Mesendoderm (in vitro differentiated cells): ENCODE measurements around the gene CCT8L2.
"Not testable (repeated sequence)": the region's sequence is repeated elsewhere in the genome, so short reads cannot be mapped to it uniquely, and the experiment has no call there.

Experiments
- DNase-seq: peaks from one replicate; pipeline ENCODE4 v3.0.0; 2013
- H2AK5ac ChIP-seq: 2 replicates; pipeline ENCODE4 v1.6.1; 2013; ENCODE audit warnings: low read length, inconsistent platforms
- H2BK120ac ChIP-seq: 2 replicates; pipeline ENCODE4 v1.6.1; 2013; ENCODE audit warnings: low read depth, mild to moderate bottlenecking, low read length, moderate library complexity, mixed read lengths
- H2BK15ac ChIP-seq: replicated peaks from 2 replicates; pipeline ENCODE4 v1.6.1; 2013; ENCODE audit warnings: low read depth, mild to moderate bottlenecking, moderate library complexity
- H2BK5ac ChIP-seq: 2 replicates; pipeline ENCODE4 v1.6.1; 2013; ENCODE audit warnings: low read length, inconsistent platforms
- H3K18ac ChIP-seq: 2 replicates; pipeline ENCODE4 v1.6.1; 2013; ENCODE audit warnings: mild to moderate bottlenecking, low read length, mixed read lengths
- H3K23ac ChIP-seq: one replicate; pipeline ENCODE4 v1.6.1; 2013; ENCODE audit warnings: low read length
- H3K27ac ChIP-seq: 2 replicates; pipeline ENCODE4 v1.5.1; 2013; ENCODE audit warnings: low read depth, mild to moderate bottlenecking, inconsistent platforms, low read length, moderate library complexity
- H3K27me3 ChIP-seq: 2 replicates; pipeline ENCODE4 v1.6.1; 2013; ENCODE audit warnings: low read length, control low read depth, mild to moderate bottlenecking, inconsistent platforms; ENCODE audit not compliant: insufficient read depth, poor library complexity
- H3K36me3 ChIP-seq: 2 replicates; pipeline ENCODE4 v1.6.1; 2013; ENCODE audit warnings: low read length, inconsistent platforms; ENCODE audit not compliant: control insufficient read depth, insufficient read depth
- H3K4ac ChIP-seq: one replicate; pipeline ENCODE4 v1.6.1; 2013; ENCODE audit warnings: low read depth, mild to moderate bottlenecking, low read length, moderate library complexity
- H3K4me1 ChIP-seq: 2 replicates; pipeline ENCODE4 v1.6.1; 2013; ENCODE audit warnings: low read depth, low read length, inconsistent platforms; ENCODE audit not compliant: control insufficient read depth
- H3K4me2 ChIP-seq: 2 replicates; pipeline ENCODE4 v1.6.1; 2013; ENCODE audit warnings: low read length
- H3K4me3 ChIP-seq: 2 replicates; pipeline ENCODE4 v1.5.1; 2013; ENCODE audit warnings: mild to moderate bottlenecking, low read length
- H3K56ac ChIP-seq: one replicate; pipeline ENCODE4 v1.6.1; 2013; ENCODE audit warnings: low read length
- H3K79me1 ChIP-seq: 2 replicates; pipeline ENCODE4 v1.6.1; 2013; ENCODE audit warnings: low read length, inconsistent platforms
- H3K79me2 ChIP-seq: 2 replicates; pipeline ENCODE4 v1.6.1; 2013; ENCODE audit warnings: mild to moderate bottlenecking, low read length; ENCODE audit not compliant: control insufficient read depth, insufficient read depth
- H3K9ac ChIP-seq: 2 replicates; pipeline ENCODE4 v1.6.1; 2013; ENCODE audit warnings: low read length, inconsistent platforms
- H4K5ac ChIP-seq: one replicate; pipeline ENCODE4 v1.6.1; 2013; ENCODE audit warnings: low read length
- H4K8ac ChIP-seq: one replicate; pipeline ENCODE4 v1.6.1; 2013; ENCODE audit warnings: low read depth, mild to moderate bottlenecking, control low read depth, low read length, moderate library complexity
- WGBS: extraction: QIAGEN DNeasy Blood & Tissue Kit; methylation state at CpG from one replicate; pipeline ENCODE4 v1.1.7; 2013; ENCODE audit warnings: low lambda C conversion rate, missing lambda C conversion rate; ENCODE audit not compliant: insufficient coverage; ENCODE audit errors: extremely low coverage; 5-methylcytosine and 5-hydroxymethylcytosine counted together

Gene CCT8L2

GRCh38 chr22:16604257-16604998 is 11.8 kb upstream of the CCT8L2 start:
- not testable (repeated sequence) for H3K79me1 ChIP-seq, H3K27ac ChIP-seq, H3K4ac ChIP-seq, H3K4me1 ChIP-seq, H2AK5ac ChIP-seq, H4K5ac ChIP-seq, DNase-seq, H3K56ac ChIP-seq, H4K8ac ChIP-seq, H3K4me3 ChIP-seq, H3K9ac ChIP-seq, H3K4me2 ChIP-seq, H2BK15ac ChIP-seq, H3K79me2 ChIP-seq, H3K36me3 ChIP-seq, H3K23ac ChIP-seq, H2BK120ac ChIP-seq, H3K18ac ChIP-seq, H2BK5ac ChIP-seq, H3K27me3 ChIP-seq
- no CpG with 5 or more reads among the region's 8 CpGs for WGBS

GRCh38 chr22:16603770-16604242 is 11.2 kb upstream of the CCT8L2 start:
- not testable (repeated sequence) for H3K27me3 ChIP-seq, H3K23ac ChIP-seq, H3K4ac ChIP-seq, H2BK15ac ChIP-seq, H4K8ac ChIP-seq, H2AK5ac ChIP-seq, H3K27ac ChIP-seq, H3K4me1 ChIP-seq, H3K79me1 ChIP-seq, H3K56ac ChIP-seq, H3K79me2 ChIP-seq, H3K4me3 ChIP-seq, H3K4me2 ChIP-seq, H4K5ac ChIP-seq, H3K18ac ChIP-seq, H3K36me3 ChIP-seq, H2BK5ac ChIP-seq, DNase-seq, H2BK120ac ChIP-seq, H3K9ac ChIP-seq
- no CpG with 5 or more reads among the region's 9 CpGs for WGBS

- Histone ChIP-seq H4K5ac (no peak overlapping the region), H4K8ac (no peak overlapping the region), H3K4ac (no peak overlapping the region), H3K79me2 (no peaks in the 10 kb centered on the region), H3K56ac (no peak overlapping the region), H3K4me2 (no peak overlapping the region), H3K23ac (no peak overlapping the region), H3K9ac (no peak overlapping the region), H3K18ac (no peak overlapping the region), H3K27me3 (no peaks in the 10 kb centered on the region), H3K79me1 (no peaks in the 10 kb centered on the region), H2AK5ac (no peak overlapping the region), H3K36me3 (no peaks in the 10 kb centered on the region), H3K27ac (no peak overlapping the region), H2BK5ac (no peak overlapping the region), H2BK15ac (no peak overlapping the region), H3K4me3 (no peak overlapping the region), H2BK120ac (no peak overlapping the region), H3K4me1 (no peaks in the 10 kb centered on the region)
- DNase-seq: no peak
- WGBS: no CpG with 5 or more reads among the region's 6 CpGs
Measured at GRCh38 chr22:16603448-16603768, 10.8 kb upstream of the CCT8L2 start.

- H2AK5ac ChIP-seq, H3K4me3 ChIP-seq, H3K4me2 ChIP-seq, H4K8ac ChIP-seq, H3K4ac ChIP-seq, H2BK5ac ChIP-seq, H3K9ac ChIP-seq, H4K5ac ChIP-seq, H3K56ac ChIP-seq, H3K27ac ChIP-seq, H3K23ac ChIP-seq, DNase-seq, H3K18ac ChIP-seq, H2BK120ac ChIP-seq, H3K36me3 ChIP-seq, H3K79me2 ChIP-seq, H2BK15ac ChIP-seq, H3K79me1 ChIP-seq, H3K27me3 ChIP-seq, H3K4me1 ChIP-seq: not testable (repeated sequence)
- WGBS: no CpG with 5 or more reads among the region's 33 CpGs
Measured at GRCh38 chr22:16602728-16603447, 10.3 kb upstream of the CCT8L2 start.

- H3K4me3 ChIP-seq, H3K79me1 ChIP-seq, H2BK120ac ChIP-seq, H2AK5ac ChIP-seq, DNase-seq, H3K4me2 ChIP-seq, H3K79me2 ChIP-seq, H3K36me3 ChIP-seq, H3K27ac ChIP-seq, H4K8ac ChIP-seq, H3K18ac ChIP-seq, H4K5ac ChIP-seq, H2BK5ac ChIP-seq, H3K27me3 ChIP-seq, H3K4me1 ChIP-seq, H3K56ac ChIP-seq, H2BK15ac ChIP-seq, H3K9ac ChIP-seq, H3K4ac ChIP-seq, H3K23ac ChIP-seq: not testable (repeated sequence)
- no CpG with 5 or more reads among the region's 70 CpGs for WGBS
Measured at GRCh38 chr22:16602224-16602727, 9.7 kb upstream of the CCT8L2 start.
